GM10248 (cell line): ENCODE measurements around the gene ABHD16A.

Experiments used
- CTCF ChIA-PET: fragments of 300-600 bp; sonication (Branson Sonifier 250); formaldehyde crosslinking; extraction: SDS; loops from one replicate; lab custom pipeline; 2021; ENCODE audit warnings: antibody characterized with exemption; lab: Yijun Ruan, JAX
- POLR2A ChIA-PET: fragments of 350-650 bp; sonication (Branson Sonifier 250); formaldehyde crosslinking; extraction: SDS; loops from one replicate; lab custom pipeline; 2020; ENCODE audit warnings: antibody characterized with exemption; lab: Yijun Ruan, JAX
- DNase-seq: peaks from one replicate; pipeline ENCODE4 v3.0.0; 2012; ENCODE audit errors: extremely low spot score
- CTCF ChIP-seq: IDR thresholded peaks from 2 replicates; pipeline ENCODE4 v1.5.1; 2012; ENCODE audit warnings: mild to moderate bottlenecking, low read depth; ENCODE audit errors: extremely low read depth, missing control alignments, control extremely low read depth

The ABHD16A gene

GRCh38 chr6:31722173-31722572 is 19.0 kb upstream of the ABHD16A start:
- CTCF ChIA-PET: interaction anchor here (0.8 to 1.5 kb wide), 2 partner anchors 10 to 14 kb away, joined by 3 to 4 read pairs; partner anchors contain the start of gene CLIC1

GRCh38 chr6:31721351-31722020 is 18.4 kb upstream of the ABHD16A start, which contains the start of gene LY6G6C:
TSS of gene LY6G6C (minus strand) at chr6:31721746. CDS start at chr6:31721679, 67 bp downstream.
- CTCF ChIA-PET: interaction anchor here (0.8 to 1.3 kb wide), 2 partner anchors 8 to 10 kb away, joined by 3 to 6 read pairs; partner anchors contain the start of gene DDAH2
- POLR2A ChIA-PET: interaction anchor here (0.6 to 0.7 kb wide), 2 partner anchors 109 to 141 kb away, joined by 3 to 7 read pairs; partner anchors contain the start of gene NEU1
- DNase-seq: no peak
- TF ChIP-seq CTCF: no peak

More at GRCh38 chr6:31722173-31722572, 19.0 kb upstream of the ABHD16A start:
- DNase-seq: no peak
- no peak for TF ChIP-seq CTCF
- POLR2A ChIA-PET: interaction anchor here (0.7 kb wide), 1 partner anchor 141 kb away, joined by 3 read pairs; the partner anchor contains the start of gene NEU1

GRCh38 chr6:31720196-31720770 is 17.2 kb upstream of the ABHD16A start:
- POLR2A ChIA-PET: no interaction called here
- TF ChIP-seq CTCF: no peak
- CTCF ChIA-PET: interaction anchor here (0.9 to 1.4 kb wide), 3 partner anchors 9 to 17 kb away, joined by 3 to 6 read pairs (median 4); partner anchors contain the start of genes ABHD16A and DDAH2
- DNase-seq: no peak

GRCh38 chr6:31719001-31719400 is 15.9 kb upstream of the ABHD16A start:
- DNase-seq: no peak
- POLR2A ChIA-PET: no interaction called here
- CTCF ChIA-PET: no interaction called here
- TF ChIP-seq CTCF: no peak

- TF ChIP-seq CTCF: no peak
- CTCF ChIA-PET: no interaction called here
- DNase-seq: no peak
- POLR2A ChIA-PET: no interaction called here
Observed at GRCh38 chr6:31718265-31718664, 15.1 kb upstream of the ABHD16A start.

- CTCF ChIA-PET: no interaction called here
- POLR2A ChIA-PET: interaction anchor here (0.6 kb wide), 1 partner anchor 118 kb away, joined by 10 read pairs; no protein-coding TSS in a partner anchor
- no peak for DNase-seq
- no peak for TF ChIP-seq CTCF
Observed at GRCh38 chr6:31717499-31718222, 14.5 kb upstream of the ABHD16A start.
